Astrocyte of the hippocampus (primary cell): Measurements from ENCODE around the gene ADK.
A peak's percentile ranks its signal among the peaks of the same experiment; 100 is the strongest.
"Not testable (repeated sequence)": the region's sequence is repeated elsewhere in the genome, so short reads cannot be mapped to it uniquely, and the experiment has no call there.

Experiments
- DNase-seq: peaks from one replicate; pipeline ENCODE4 v3.0.0; 2011; ENCODE audit warnings: low read depth, low spot score

Gene ADK

DNA sequence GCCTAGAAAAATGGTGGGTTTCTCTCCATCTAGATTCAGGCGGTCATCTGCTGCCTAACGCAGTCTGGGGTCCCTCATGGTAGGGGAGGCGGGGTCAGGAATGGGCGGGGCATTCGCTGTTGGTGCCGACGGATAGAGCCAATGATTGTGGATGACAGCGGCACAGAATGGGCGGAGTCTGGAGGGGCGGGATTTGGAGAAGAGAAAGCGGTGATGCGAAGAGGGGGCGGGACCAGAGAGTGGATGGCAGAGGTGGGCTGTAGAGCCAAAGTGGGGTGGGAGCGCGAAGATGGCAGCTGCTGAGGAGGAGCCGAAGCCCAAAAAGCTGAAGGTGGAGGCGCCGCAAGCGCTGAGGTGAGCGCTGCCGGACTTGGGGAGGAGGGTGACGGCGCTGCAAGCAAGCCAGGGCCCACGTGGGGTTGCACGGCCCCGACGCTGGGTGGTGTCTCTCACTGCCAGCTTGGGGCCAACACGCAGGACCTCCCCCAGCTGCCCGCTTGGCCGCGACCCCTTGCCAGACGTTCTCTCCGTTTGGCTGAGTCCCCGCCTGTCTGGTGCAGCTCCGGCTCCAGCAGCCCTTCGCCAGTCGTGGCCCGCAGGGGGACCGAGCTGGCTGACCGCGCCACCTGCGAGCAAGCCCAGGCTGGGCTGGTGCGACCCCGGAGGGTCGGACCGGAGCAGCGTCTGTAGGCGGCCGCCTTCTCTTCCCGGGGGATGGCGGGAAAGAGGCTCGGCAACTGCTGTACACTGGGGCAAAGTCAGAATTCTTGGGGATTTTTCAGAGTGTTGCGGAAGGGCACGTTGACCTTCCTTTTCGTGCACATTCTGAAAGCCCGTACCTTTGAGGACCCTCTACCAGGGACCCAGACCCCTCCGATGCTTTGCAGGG is at the start of gene ADK:
ADK (plus strand) TSS at position 232 of the 889 bp plus-strand sequence; CDS start at position 290, 58 bp downstream.
- peak; percentile 99 for DNase-seq

GRCh38 chr10:74103560-74104258 is 47.3 kb upstream of the ADK start:
- peak; percentile 44 for DNase-seq

- DNase-seq, result no peak
These were observed 46.5 kb upstream of the ADK start for GRCh38 chr10:74104480-74104879.

DNA sequence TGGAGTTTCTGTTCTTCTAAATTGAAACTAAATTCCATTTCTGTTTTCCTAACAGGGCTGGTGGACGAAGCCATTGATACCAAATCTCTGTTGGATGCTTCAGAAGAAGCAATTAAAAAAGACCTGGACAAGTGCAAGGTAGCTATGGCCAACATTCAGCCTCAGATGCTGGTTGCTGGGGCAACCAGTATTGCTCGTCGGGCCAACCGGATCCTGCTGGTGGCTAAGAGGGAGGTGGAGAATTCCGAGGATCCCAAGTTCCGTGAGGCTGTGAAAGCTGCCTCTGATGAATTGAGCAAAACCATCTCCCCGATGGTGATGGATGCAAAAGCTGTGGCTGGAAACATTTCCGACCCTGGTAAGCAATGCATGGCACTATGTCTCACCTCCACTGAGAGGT is 46.0 kb upstream of the ADK start:
- no peak for DNase-seq

- DNase-seq, result no peak
These were observed 43.6 kb upstream of the ADK start for GRCh38 chr10:74107391-74107790.

DNA sequence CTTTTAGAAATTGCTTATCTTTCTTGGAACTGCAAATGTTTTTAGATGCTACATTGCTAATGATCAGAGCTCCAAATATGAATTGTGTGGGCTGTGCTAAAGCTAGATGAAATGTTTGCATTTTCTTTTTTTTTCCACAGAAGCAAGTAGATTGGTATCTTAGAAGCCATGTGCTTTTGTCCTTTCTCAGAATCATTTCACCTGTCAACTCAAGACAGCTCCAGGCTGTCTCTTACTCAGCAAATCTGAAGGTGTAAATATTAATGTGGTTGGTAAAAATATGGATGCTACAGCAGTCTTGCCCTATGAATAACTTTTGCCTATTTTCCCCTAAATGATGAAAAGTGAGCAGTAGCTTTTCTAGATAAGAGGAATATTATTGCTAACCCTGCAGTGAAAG is 41.6 kb upstream of the ADK start:
- no peak for DNase-seq

DNA sequence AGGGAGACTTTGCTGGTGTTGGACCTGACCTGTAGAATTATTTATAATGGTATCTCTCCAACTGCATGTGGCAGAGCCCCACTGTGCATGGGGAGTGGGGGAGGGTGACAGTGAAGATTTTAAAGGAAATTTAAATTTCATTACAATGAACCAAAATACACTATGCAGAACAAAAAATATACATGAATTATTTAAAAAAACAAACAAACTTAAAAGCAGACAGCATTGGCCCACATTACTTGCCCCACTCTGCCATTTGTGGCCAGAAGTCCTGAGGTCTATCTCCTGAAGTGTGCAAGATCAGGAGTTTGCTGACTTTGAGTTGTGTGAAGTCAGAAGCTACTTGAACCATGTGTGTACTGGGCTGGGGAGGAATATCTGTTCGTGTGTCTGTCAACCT is 40.9 kb upstream of the ADK start:
- no peak for DNase-seq

GRCh38 chr10:74111799-74112198 is 39.2 kb upstream of the ADK start:
- DNase-seq, result no peak

GRCh38 chr10:74113546-74113945 is 37.5 kb upstream of the ADK start:
- no peak for DNase-seq

DNA sequence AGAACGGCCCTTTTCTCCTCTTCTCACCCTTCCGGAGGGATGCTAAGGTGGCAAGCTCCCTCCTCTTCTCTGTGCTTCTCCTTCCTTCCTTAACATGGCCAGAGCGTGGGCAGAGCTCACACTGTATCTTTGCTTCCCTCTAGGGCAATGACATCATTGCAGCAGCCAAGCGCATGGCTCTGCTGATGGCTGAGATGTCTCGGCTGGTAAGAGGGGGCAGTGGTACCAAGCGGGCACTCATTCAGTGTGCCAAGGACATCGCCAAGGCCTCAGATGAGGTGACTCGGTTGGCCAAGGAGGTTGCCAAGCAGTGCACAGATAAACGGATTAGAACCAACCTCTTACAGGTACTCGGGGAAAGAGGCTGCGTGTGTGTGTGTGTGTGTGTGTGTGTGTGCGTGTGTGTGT is 37.0 kb upstream of the ADK start:
- no peak for DNase-seq

DNA sequence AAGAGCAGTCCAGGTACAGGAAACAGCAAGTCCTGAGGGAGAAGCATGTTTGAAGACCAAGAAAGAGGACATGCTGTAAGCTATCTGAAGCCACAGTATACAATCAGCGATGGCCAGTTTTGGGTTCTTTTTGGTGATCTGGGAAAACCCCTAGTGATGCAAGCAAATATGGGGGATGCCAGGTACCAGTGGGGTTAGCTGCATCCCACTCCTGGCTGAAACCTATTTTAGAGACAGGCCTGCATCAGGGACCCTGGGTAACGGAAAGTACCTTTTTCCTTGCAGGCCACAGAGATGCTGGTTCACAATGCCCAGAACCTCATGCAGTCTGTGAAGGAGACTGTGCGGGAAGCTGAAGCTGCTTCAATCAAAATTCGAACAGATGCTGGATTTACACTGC is 33.3 kb upstream of the ADK start:
- DNase-seq, result no peak

DNA sequence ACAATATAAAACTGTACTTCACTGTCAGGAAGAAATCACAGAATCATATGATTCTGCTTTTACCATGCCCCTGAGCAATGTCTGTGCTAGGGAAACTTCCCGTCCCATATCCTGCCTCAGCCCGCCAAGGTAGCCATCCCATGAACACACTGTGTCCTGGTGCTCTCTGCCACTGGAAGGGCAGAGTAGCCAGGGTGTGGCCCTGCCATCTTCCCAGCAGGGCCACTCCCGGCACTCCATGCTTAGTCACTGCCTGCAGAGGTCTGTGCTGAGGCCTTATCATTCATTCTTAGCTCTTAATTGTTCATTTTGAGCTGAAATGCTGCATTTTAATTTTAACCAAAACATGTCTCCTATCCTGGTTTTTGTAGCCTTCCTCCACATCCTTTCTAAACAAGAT is 32.2 kb upstream of the ADK start:
- no peak for DNase-seq

DNA sequence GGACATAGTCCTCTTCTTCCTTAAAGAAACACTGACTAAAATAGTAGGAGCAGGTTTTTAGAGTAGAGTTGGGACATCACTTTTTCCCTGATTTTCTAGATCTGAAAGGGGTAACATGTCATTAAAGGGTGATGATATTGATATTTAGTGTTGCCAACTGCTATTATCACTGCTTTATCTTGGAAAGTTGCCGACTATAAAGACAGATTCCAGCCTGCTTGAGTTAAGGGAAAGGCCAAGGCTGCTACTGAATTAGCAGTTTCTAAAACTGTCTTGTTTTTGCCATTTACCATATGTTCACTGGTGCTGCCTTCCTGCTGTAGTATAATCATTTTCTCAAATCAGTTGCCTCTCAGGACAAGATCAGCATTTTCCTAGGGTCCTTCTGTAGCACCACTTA is 30.1 kb upstream of the ADK start:
- no peak for DNase-seq

DNA sequence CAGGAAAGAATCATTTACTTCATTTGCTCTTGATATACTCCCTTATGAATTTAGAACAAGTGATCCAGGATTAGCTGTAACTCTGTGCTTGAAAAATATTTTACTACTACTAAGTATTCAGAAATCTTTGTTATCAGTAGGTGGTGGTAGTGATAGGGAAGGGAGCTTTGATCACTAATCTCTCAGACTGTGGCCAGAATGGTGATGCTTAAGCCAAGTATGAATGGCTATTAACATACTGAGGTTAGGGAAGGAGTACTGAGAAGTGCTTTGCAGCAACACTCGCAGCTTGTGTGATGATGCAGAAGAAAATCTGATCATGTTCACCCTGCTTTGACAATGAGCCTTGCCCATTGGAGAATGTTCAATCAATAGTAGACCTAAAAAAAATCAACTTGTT is 29.7 kb upstream of the ADK start:
- peak; percentile 60 for DNase-seq

GRCh38 chr10:74122060-74122459 is 29.0 kb upstream of the ADK start:
- no peak for DNase-seq

DNA sequence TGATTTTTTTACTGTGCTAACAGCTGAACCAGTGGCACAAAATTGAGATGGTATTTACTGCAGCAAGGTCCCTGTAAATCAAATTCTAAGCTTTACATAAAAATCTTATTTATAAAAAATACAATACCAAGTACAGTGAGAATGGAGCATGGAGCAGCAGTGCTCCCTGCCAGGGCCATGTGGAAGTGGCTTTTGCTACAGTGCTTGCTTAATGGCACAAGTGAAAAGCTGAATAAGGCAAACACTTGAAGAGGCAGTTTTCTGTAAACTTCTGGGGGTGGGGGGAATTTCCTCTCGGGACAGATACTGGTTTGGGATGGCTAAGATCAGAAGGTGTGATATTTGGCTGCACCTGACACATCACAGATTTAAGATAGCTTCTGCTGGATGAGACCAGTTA is 27.9 kb upstream of the ADK start:
- no peak for DNase-seq

GRCh38 chr10:74133923-74134820 is 16.8 kb upstream of the ADK start:
- DNase-seq, result no peak

DNA sequence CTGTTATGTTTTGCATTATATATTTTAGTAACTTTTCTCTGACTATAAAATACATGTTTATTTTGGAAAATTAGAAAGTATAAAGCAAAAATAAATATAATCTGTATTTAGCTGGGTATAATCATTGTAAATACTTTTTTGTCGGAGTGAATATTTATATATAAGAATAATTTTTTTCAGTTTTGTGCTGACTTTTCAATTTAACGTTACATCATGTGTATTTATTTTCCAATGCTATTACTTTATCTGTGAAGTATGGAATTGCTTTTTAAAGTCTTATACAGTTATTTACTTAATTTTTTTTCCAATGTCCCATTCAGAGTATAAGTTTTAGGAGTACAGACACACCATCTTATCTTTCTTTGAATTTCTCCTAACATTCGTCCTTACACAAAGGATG is 15.6 kb upstream of the ADK start:
- no peak for DNase-seq

DNA sequence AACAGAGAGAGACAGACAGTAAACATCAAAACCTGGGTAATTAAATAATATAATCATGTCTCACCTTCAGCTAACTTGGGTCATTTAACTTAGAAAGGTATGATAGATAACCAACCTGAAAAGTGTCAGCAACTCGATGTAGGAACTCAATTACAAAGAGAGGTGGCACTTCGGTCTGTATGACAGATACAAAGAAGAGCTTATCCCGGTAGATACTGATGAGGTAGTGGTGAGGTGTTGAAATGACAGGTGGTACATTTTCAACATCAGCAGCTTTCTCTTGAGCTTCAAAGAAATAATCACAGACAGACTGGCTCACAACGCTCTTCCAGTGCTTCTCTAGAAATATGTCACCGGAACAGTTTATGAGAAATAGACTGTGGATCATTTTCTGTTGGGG is 13.0 kb upstream of the ADK start:
- no peak for DNase-seq

DNA sequence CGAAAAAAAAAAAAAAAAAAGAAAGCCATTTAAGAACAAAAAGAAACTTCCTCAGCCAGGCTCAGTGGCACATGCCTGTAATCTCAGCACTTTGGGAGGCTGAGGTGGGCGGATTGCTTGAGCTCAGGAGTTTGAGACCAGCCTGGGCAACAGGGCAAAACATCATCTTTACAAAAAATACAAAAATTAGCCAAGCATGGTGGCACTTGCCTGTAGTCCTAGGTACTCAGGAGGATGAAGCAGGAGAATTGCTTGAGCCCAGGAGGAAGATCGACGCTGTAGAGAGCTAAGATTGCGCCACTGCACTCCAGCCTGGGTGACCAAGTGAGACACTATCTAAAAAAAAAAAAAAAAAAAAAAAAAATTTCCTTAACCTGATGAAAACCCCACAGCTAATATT is 12.4 kb upstream of the ADK start:
- DNase-seq, result not testable (repeated sequence)

DNA sequence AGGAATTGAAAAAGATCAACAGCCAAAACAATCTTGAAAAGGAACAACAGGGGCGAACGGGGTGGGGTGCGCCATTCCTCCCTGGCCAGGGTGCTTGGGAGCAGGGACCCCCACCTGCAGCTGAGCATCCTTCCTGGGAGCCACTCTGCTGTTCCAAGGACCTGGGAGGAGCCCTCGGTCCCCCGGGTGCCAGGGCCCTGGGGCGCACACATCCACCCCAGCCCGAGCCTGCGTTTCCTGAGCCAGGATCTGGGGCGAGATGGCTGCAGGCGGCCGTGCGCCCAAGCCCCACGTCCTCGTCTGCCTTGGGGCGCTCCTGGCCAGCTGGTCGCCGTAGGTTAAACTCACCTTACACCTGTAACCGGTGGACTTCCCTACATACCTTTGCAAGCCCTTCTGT is 11.0 kb upstream of the ADK start:
- no peak for DNase-seq

DNA sequence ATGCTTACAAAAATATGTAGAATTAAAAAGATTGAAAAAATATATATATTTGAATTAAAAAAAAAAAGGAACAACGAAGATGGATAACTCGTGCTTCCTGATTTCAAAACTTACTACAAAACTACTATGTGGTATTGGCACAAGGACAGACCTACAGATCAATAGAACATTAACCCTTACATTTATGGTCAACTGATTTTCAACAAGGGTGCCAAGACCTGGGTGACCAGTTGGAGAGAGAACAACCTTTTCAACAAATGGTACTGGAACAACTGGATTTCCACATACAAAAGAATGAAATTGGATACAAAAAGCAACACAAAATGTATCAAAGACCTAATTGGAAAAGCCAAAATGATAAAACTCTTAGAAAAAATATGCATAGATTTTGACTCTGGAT is 10.5 kb upstream of the ADK start:
- no peak for DNase-seq
